Measurements from ENCODE around the gene ZNF280A. TPM values are rescaled to one million over a fixed set of nuclear protein-coding genes. Genes with fewer than 3 reads are reported as not detected.
"Not testable (repeated sequence)": the region's sequence is repeated elsewhere in the genome, so short reads cannot be mapped to it uniquely, and the experiment has no call there.

The ZNF280A gene
- total and polyA plus RNA-seq, 10 donors, result 0.51 TPM; not detected in 9

GRCh38 chr22:22474733-22475132 is 45.3 kb downstream of the ZNF280A start:
- TF ChIP-seq CTCF (IDR thresholded peaks at IDR 0.05 in 8 of 11, conservative IDR thresholded peaks at IDR 0.05 in 3 of 11) (no peak), POLR2AphosphoS5 (IDR thresholded peaks at IDR 0.05) (no peak), POLR2A (IDR thresholded peaks at IDR 0.05) (no peak)
- intact Hi-C loops (cut with DNase I; ENCODE audit: low total_unique reads), result no loop called here
- no peaks in the 10 kb centered on the region for H3K27me3 ChIP-seq (replicated peaks in 1 of 7)
- no peaks in the 10 kb centered on the region for H3K4me1 ChIP-seq
- H3K27ac ChIP-seq, result no peak overlapping the region
- H3K36me3 ChIP-seq, result no peaks in the 10 kb centered on the region
- 47 to 69% (median 57%) methylated on average over 2 of the region's 2 CpGs for WGBS, 5 donors
- no peak overlapping the region for H3K4me3 ChIP-seq
- peaks cover 0 to 10% (median 5%) of the 10 kb centered on the region in 8 donors for H3K9me3 ChIP-seq
- DNase-seq, result no peak

GRCh38 chr22:22471104-22471503 is 49.0 kb downstream of the ZNF280A start:
- H3K27me3 ChIP-seq (replicated peaks in 1 of 7); H3K36me3 ChIP-seq; intact Hi-C loops (cut with DNase I; ENCODE audit: low total_unique reads); H3K4me1 ChIP-seq; DNase-seq; H3K4me3 ChIP-seq; H3K27ac ChIP-seq: not testable (repeated sequence)
- 78 to 93% (median 88%) methylated on average over 5 of the region's 5 CpGs for WGBS, 5 donors
- H3K9me3 ChIP-seq, result peaks cover 0 to 33% (median 26%) of the 10 kb centered on the region in 8 donors

DNA sequence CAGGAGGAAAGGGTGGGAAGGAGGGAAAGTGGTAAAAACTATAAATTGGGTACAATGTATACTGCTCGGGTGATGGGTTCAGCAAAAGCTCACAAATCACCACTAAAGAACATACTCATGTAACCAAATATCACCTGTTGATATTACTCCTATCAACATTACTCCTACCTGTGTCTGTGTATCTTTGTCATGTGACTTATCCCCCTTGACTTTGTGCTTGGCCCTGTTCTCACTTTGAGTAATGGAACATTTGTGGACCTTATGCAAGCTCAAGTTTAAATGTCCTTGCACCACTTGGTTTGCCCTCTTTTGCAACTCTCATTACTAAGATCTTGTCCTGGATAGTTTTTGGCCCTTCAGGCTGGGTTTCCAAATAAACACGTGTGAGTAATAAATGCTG is 50.5 kb downstream of the ZNF280A start:
- TF ChIP-seq POLR2AphosphoS5 (IDR thresholded peaks at IDR 0.05) (no peak), POLR2A (IDR thresholded peaks at IDR 0.05) (no peak), CTCF (IDR thresholded peaks at IDR 0.05 in 8 of 11, conservative IDR thresholded peaks at IDR 0.05 in 3 of 11) (no peak)
- intact Hi-C loops (cut with DNase I; ENCODE audit: low total_unique reads), result no loop called here
- no peak for DNase-seq
- H3K9me3 ChIP-seq, result peaks cover 0 to 33% (median 26%) of the 10 kb centered on the region in 8 donors
- H3K27me3 ChIP-seq (replicated peaks in 1 of 7), result peaks cover 0 to 10% (median 0%) of the 10 kb centered on the region in 7 donors
- WGBS, 5 donors, result 68 to 77% (median 70%) methylated on average over 2 of the region's 2 CpGs
- H3K27ac ChIP-seq, result no peak overlapping the region
- H3K4me3 ChIP-seq, result no peak overlapping the region
- no peaks in the 10 kb centered on the region for H3K4me1 ChIP-seq
- H3K36me3 ChIP-seq, result no peaks in the 10 kb centered on the region

GRCh38 chr22:22468794-22469469 is 51.1 kb downstream of the ZNF280A start:
- H3K4me3 ChIP-seq; intact Hi-C loops (cut with DNase I; ENCODE audit: low total_unique reads); H3K27ac ChIP-seq; H3K36me3 ChIP-seq; DNase-seq; H3K4me1 ChIP-seq: not testable (repeated sequence)
- H3K9me3 ChIP-seq, result peaks cover 0 to 33% (median 26%) of the 10 kb centered on the region in 8 donors
- H3K27me3 ChIP-seq (replicated peaks in 1 of 7), result peaks cover 0 to 16% (median 4%) of the 10 kb centered on the region in 7 donors
- 87 to 93% (median 91%) methylated on average over 11 of the region's 11 CpGs for WGBS, 5 donors

DNA sequence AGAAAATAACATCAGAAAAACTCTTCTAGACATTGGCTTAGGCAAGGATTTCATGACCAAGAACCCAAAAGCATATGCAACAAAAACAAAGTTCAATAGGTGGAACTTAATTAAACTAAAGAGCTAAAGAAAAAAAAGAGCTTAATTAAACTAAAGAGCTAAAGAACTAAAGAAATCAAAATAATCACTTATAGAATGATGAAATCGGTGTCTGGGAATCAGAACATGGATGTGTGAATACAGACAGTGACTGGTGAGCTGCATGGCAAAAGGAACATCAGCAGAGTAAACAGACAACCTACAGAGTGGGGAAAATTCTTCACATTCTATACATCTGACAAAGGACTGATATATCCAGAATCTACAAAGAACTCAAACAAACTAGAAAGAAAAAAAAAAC is 53.0 kb downstream of the ZNF280A start:
- TF ChIP-seq POLR2AphosphoS5 (IDR thresholded peaks at IDR 0.05) (no peak), CTCF (IDR thresholded peaks at IDR 0.05 in 8 of 11, conservative IDR thresholded peaks at IDR 0.05 in 3 of 11) (no peak), POLR2A (IDR thresholded peaks at IDR 0.05) (no peak)
- Histone ChIP-seq H3K9me3 (peaks cover 0 to 33% (median 26%) of the 10 kb centered on the region in 8 donors), H3K27ac (no peak overlapping the region), H3K4me1 (peaks cover 0 to 12% (median 5%) of the 10 kb centered on the region in 6 donors), H3K27me3 (replicated peaks in 1 of 7) (peaks cover 0 to 34% (median 12%) of the 10 kb centered on the region in 7 donors), H3K36me3 (no peaks in the 10 kb centered on the region), H3K4me3 (no peak overlapping the region)
- 64 to 87% (median 76%) methylated on average over 1 of the region's 1 CpG for WGBS, 5 donors
- intact Hi-C loops (cut with DNase I; ENCODE audit: low total_unique reads), result no loop called here
- DNase-seq, result no peak
